Head of caudate nucleus (tissue), 42 donors: ENCODE data around the gene GPR82.
A peak's percentile ranks its signal among the peaks of the same experiment; 100 is the strongest.
"Not testable (repeated sequence)": the region's sequence is repeated elsewhere in the genome, so short reads cannot be mapped to it uniquely, and the experiment has no call there.

Experiments used
- DNase-seq, 42 donors: peaks; one replicate each; pipeline versions ENCODE4 v3.0.0 to v3.0.0-alpha.2; 2020 to 2021; ENCODE audit warnings: mixed read lengths in 7 of 42
- intact Hi-C: fragments of 100-400 bp; cut with DNase I; formaldehyde crosslinking; loops from one replicate; pipeline ENCODE4 v1.15.0; 2022

The GPR82 gene

DNA sequence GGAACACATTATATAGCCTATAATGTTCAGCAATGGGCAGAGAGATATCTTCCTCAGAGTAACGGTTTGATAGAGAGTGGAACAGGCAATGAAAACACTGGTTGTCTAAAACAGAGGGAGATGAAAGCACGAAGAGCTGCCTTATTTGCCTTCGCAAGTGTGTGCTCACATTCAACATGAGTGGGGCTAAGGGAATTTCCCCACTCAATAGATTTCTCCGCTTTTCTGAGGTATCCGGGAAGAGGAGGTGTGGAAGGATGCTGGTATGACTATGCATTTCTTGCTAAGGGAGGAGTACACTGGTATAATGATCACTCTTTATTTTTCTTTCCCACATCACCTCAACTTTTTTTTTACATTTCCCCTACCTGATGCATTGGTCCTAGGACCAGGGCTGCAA, 7.8 kb upstream of the GPR82 start:
- intact Hi-C loops = no loop called here
- no peak for DNase-seq

DNA sequence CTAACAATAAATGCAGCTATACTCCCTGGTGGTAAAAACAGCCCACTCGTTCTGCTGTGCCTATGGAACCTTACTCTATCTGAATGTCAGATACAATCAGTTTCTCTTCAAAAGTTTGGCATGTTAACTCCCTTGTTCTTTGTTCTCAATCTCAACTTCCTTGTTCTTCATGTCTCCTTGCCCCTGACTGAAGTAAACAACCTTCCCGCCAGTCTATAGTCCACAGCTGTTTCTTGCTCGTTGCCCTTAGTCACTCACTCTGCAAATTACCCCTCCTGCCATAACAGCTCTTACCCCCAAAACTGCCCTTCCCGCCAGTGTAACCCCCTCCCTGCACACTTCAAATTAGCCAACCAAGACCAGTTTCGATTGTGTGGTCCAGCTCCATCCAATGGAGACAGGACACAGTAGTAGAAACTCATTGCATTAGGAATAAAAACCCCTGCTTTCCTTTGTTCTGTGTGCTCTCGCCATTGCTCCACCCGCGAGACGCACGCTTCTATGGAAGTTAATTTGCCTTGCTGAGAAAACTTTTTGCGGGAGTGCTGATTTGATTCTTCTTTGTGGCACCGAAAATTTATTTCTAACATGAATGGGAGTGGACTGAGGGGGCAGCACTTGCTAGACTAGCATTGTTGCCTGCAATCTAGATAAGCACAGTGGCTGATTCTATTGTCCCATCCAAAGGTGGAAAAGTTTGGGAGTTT, 7.1 kb upstream of the GPR82 start:
- no peak for DNase-seq
- intact Hi-C loops = no loop called here

DNA sequence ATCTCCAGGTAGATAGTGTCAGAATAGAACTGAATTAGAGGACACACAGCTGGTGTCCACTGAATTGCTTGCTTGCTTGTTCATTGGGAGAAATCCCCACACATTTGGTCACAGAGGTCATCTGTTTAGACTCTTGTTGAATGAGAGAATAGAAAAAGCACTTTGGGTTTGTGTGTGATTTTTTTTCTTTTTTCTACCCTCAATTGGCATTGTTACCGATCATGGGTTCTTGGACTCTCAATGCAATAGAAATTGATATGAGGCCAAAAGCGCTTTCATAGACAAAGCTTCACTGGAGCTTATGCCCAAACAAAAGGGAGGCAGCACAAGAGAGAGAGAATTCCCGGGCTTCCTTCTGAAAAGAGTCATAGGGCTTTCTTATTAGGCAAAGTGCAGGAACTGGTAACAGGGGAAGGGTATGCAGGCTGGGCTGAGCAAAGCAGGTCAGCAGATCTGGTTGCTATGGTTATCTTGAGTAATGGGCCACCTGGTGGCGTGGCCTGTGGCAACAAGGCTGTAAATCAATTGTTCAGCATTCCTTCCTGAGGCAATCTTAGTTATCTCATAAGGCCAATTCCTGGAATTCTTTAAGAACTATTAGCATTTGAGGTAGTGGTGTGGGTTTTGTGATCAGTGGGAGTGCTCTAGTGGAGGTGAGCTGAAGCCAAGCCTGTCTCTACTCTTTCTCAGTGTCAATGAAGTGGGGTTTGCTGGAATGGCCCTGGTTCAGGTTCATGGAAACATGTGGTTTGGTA, 5.3 kb upstream of the GPR82 start:
- peak in 4 of 42 donors; percentile 6 to 43 (median 25) for DNase-seq
- intact Hi-C loops = no loop called here

GRCh38 chrX:41719610-41720009, 4.4 kb upstream of the GPR82 start:
- intact Hi-C loops, DNase-seq: not testable (repeated sequence)

GRCh38 chrX:41720125-41720779, 3.7 kb upstream of the GPR82 start:
- intact Hi-C loops = no loop called here
- DNase-seq = peak in 2 of 42 donors; percentile 7 to 8

GRCh38 chrX:41721590-41721989, 2.4 kb upstream of the GPR82 start:
- intact Hi-C loops = no loop called here
- no peak for DNase-seq

DNA sequence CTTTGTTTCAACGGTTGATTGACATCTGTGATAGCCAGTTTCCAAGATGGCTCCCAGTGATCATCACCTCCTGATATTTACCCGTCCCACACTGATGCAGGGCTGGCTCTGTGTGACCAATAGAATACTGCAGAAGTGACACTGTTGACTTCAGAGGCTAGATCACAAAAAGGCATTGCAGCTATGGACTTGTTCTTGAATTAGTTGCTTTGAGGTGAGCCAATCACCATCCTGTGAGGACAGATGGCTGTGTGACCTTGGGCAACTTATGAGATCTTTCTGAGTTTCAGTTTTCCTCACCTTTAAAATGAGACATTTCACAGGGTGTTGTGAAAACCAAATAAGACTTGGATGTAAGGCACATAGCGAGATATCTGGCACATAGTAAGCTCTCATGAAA, 1.8 kb upstream of the GPR82 start:
- intact Hi-C loops = no loop called here
- DNase-seq = no peak

- no peak for DNase-seq
- intact Hi-C loops = no loop called here
Observed at GRCh38 chrX:41722816-41723618, 964 bp upstream of the GPR82 start.

GRCh38 chrX:41728125-41728524, 4.1 kb downstream of the GPR82 start:
- intact Hi-C loops = no loop called here
- no peak for DNase-seq

GRCh38 chrX:41730081-41730480, 6.1 kb downstream of the GPR82 start:
- intact Hi-C loops = no loop called here
- no peak for DNase-seq

GRCh38 chrX:41732260-41732659, 8.3 kb downstream of the GPR82 start:
- intact Hi-C loops = no loop called here

DNA sequence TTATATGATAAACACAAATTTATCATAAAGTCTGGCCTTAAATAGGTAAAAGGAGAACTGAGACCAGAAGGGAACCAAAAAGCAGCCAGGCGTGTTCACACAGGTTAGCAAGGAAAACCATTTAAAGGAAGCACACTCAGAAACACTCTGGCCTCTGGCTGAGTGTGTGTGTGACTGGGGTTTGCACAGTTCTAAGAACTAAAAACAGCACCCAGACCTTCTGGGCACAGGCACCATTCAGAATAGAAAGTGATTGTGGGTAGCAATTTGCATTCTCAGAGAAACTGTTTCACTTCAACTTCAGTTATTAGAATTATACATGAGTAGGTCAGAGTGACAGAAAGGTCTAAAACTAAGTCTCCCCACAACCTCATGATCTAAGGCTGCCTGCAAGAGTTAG, 10.0 kb downstream of the GPR82 start:
- DNase-seq = peak in 1 of 42 donors; percentile 4
- intact Hi-C loops = no loop called here

More at GRCh38 chrX:41732260-41732659, 8.3 kb downstream of the GPR82 start:
- DNase-seq = no peak

DNA sequence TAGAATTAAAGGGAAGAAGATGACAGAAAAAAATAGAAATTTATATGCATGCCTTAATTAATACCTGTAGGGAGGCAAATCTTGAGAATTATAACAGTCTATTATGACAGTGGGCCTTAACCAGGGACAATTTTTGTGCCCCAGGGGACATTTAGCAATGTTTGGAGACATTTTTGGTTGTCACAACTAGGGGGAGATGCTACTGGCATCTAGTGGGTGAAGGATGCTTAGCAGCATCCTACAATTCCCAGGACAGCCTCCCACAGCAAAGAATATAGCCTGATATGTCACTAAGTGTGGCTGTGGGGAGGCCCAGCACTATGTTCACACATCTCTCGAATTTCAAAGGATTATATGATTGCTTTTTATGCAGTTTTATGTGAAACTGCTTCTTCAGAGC, 10.5 kb downstream of the GPR82 start:
- peak in 4 of 42 donors; percentile 2 to 42 (median 20) for DNase-seq
- intact Hi-C loops = no loop called here

DNA sequence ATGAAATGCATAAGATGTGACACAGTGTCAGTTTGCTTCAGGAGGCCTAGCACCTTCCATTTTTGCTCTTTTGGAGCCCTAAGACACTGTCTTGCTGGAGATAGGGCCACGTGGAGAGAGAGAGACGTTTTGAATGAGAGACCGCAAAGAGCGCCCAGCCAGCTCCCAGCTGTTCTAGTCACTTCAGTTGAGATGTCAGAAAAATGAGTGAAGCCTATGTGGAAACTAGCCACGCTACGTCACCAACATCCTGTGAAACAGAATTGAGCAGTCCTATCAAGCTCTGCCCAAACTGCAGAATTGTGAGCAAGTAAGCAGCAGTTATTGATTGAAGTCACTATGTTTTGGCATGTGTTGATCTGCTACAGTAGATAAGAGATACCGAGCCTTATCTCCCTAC, 13.1 kb downstream of the GPR82 start:
- DNase-seq = no peak
- intact Hi-C loops = no loop called here

- intact Hi-C loops = no loop called here
- DNase-seq = no peak
Observed at GRCh38 chrX:41739871-41740270, 15.9 kb downstream of the GPR82 start.

DNA sequence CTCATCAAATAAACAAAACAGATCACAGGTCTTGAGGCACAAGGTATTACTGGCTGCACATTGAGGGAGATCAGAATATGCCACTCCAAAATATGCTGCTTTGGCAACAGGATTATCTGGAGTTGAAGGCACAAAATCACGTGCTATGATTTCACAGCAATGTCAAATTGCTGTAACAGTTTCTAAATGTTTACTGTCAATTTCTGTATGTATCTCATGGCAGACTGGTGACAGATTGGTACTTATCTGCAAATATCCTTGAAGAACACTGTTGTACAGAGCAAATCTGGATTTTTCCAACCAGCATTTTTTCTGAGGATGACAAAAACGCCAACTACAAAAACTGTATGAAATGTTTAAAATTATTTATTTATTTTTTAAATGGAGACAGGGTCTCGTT, 26.7 kb downstream of the GPR82 start:
- DNase-seq = no peak
- intact Hi-C loops = no loop called here

- intact Hi-C loops = no loop called here
- no peak for DNase-seq
Observed at GRCh38 chrX:41758401-41758800, 34.4 kb downstream of the GPR82 start.

- peak in 1 of 42 donors; percentile 18 for DNase-seq
- intact Hi-C loops = no loop called here
Observed at GRCh38 chrX:41759817-41760216, 35.8 kb downstream of the GPR82 start.

GRCh38 chrX:41761169-41761568, 37.2 kb downstream of the GPR82 start:
- no peak for DNase-seq
- intact Hi-C loops = no loop called here
